ENCODE data around the gene KCNQ1.

- no peak for TF ChIP-seq EZH2 (IDR thresholded peaks at IDR 0.05; ENCODE audit: borderline replicate concordance, low read depth, low read length, severe bottlenecking)
- TF ChIP-seq, protein P1, sequence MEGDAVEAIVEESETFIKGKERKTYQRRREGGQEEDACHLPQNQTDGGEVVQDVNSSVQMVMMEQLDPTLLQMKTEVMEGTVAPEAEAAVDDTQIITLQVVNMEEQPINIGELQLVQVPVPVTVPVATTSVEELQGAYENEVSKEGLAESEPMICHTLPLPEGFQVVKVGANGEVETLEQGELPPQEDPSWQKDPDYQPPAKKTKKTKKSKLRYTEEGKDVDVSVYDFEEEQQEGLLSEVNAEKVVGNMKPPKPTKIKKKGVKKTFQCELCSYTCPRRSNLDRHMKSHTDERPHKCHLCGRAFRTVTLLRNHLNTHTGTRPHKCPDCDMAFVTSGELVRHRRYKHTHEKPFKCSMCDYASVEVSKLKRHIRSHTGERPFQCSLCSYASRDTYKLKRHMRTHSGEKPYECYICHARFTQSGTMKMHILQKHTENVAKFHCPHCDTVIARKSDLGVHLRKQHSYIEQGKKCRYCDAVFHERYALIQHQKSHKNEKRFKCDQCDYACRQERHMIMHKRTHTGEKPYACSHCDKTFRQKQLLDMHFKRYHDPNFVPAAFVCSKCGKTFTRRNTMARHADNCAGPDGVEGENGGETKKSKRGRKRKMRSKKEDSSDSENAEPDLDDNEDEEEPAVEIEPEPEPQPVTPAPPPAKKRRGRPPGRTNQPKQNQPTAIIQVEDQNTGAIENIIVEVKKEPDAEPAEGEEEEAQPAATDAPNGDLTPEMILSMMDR (IDR thresholded peaks at IDR 0.05; ENCODE audit: borderline replicate concordance, extremely low read depth, low read length, poor library complexity, severe bottlenecking), result no peak
Measured at GRCh38 chr11:2569731-2570210, 125.0 kb downstream of the KCNQ1 start.
